Neural cell (in vitro differentiated cells): ENCODE measurements around the gene TLL2. TPM values are rescaled to one million over a fixed set of nuclear protein-coding genes. Genes with fewer than 3 reads are reported as not detected.

Experiments
- H2AFZ ChIP-seq: fragments of 200-600, 300-800 bp; sonication (generic), shearing (Covaris generic); 2 replicates; pipeline ENCODE4 v1.6.0; 2014; ENCODE audit warnings: low read depth, mild to moderate bottlenecking, antibody characterized with exemption, low read length, moderate library complexity
- H3F3A ChIP-seq: fragments of 200-600 bp; shearing (Covaris generic); 2 replicates; pipeline ENCODE4 v1.6.1; 2016; ENCODE audit warnings: mild to moderate bottlenecking, moderate library complexity, mixed read lengths, antibody characterized with exemption, low read length; ENCODE audit not compliant: insufficient read depth, poor library complexity, severe bottlenecking
- H3K27ac ChIP-seq: fragments of 200-600, 300-800 bp; sonication (generic), shearing (Covaris generic); 2 replicates; pipeline ENCODE4 v1.5.1; 2014; ENCODE audit warnings: mild to moderate bottlenecking, low read length, moderate library complexity
- H3K27me3 ChIP-seq: fragments of 300-800, 200-600 bp; sonication (generic), shearing (Covaris generic); 2 replicates; pipeline ENCODE4 v1.6.0; 2014; ENCODE audit warnings: mild to moderate bottlenecking, low read depth, low read length, moderate library complexity; ENCODE audit not compliant: insufficient read depth
- H3K36me3 ChIP-seq: fragments of 300-800, 200-600 bp; sonication (generic), shearing (Covaris generic); 2 replicates; pipeline ENCODE4 v1.5.1; 2014; ENCODE audit warnings: mild to moderate bottlenecking, antibody characterized with exemption, low read length, moderate library complexity; ENCODE audit not compliant: insufficient read depth
- H3K4me2 ChIP-seq: fragments of 300-800, 200-600 bp; sonication (generic), shearing (Covaris generic); 2 replicates; pipeline ENCODE4 v1.6.0; 2014; ENCODE audit warnings: mild to moderate bottlenecking, low read length
- H3K4me3 ChIP-seq: fragments of 300-800, 200-600 bp; sonication (generic), shearing (Covaris generic); 2 replicates; pipeline ENCODE4 v1.5.1; 2014; ENCODE audit warnings: mild to moderate bottlenecking, low read length, moderate library complexity
- H3K79me2 ChIP-seq: fragments of 200-600 bp; shearing (Covaris generic); replicated peaks from 2 replicates; pipeline ENCODE4 v1.6.0; 2014; ENCODE audit warnings: mild to moderate bottlenecking, low read length, moderate library complexity; ENCODE audit not compliant: insufficient read depth
- H3K9ac ChIP-seq: fragments of 300-800, 200-600 bp; sonication (generic), shearing (Covaris generic); 2 replicates; pipeline ENCODE4 v1.6.1; 2016; ENCODE audit warnings: mild to moderate bottlenecking, low read length, mixed read lengths
- H3K9me2 ChIP-seq: fragments of 200-600 bp; shearing (Covaris generic); 2 replicates; pipeline ENCODE4 v1.6.1; 2016; ENCODE audit warnings: mild to moderate bottlenecking, low read length, mixed read lengths; ENCODE audit not compliant: insufficient read depth
- H3K9me3 ChIP-seq: fragments of 200-600, 300-800 bp; sonication (generic), shearing (Covaris generic); 2 replicates; pipeline ENCODE4 v1.6.1; 2016; ENCODE audit warnings: mild to moderate bottlenecking, mixed run types, low read length, moderate library complexity, mixed read lengths
- H4K20me1 ChIP-seq: fragments of 200-600 bp; shearing (Covaris generic); 2 replicates; pipeline ENCODE4 v1.6.1; 2016; ENCODE audit warnings: mild to moderate bottlenecking, mixed run types; ENCODE audit not compliant: insufficient read depth
- CTCF ChIP-seq: fragments of 450-650 bp; IDR thresholded peaks from 2 replicates; pipeline ENCODE4 v1.5.1; 2014; ENCODE audit warnings: antibody characterized with exemption, mild to moderate bottlenecking, moderate library complexity; ENCODE audit not compliant: poor library complexity, severe bottlenecking
- EP300 ChIP-seq: fragments of 450-650 bp; conservative IDR thresholded peaks from 2 replicates; pipeline ENCODE4 v1.6.1; 2014; ENCODE audit warnings: antibody characterized with exemption, mild to moderate bottlenecking, moderate library complexity; ENCODE audit not compliant: poor library complexity, severe bottlenecking
- EZH2 ChIP-seq: fragments of 200-600, 300-800 bp; shearing (Covaris generic), sonication (generic); IDR thresholded peaks from 2 replicates; pipeline ENCODE4 v1.6.1; 2014; ENCODE audit warnings: antibody characterized with exemption, low read length, borderline replicate concordance, mild to moderate bottlenecking; ENCODE audit not compliant: insufficient read depth, poor library complexity, severe bottlenecking
- MXI1 ChIP-seq: fragments of 450-650 bp; conservative IDR thresholded peaks from 2 replicates; pipeline ENCODE4 v1.6.1; 2014; ENCODE audit warnings: antibody characterized with exemption, mild to moderate bottlenecking; ENCODE audit not compliant: poor library complexity, severe bottlenecking
- POLR2AphosphoS5 ChIP-seq: IDR thresholded peaks from 2 replicates; pipeline ENCODE4 v1.6.1; 2012
- RAD21 ChIP-seq: fragments of 450-650 bp; conservative IDR thresholded peaks from 2 replicates; pipeline ENCODE4 v1.6.1; 2014; ENCODE audit warnings: antibody characterized with exemption, mild to moderate bottlenecking, moderate library complexity
- REST ChIP-seq: IDR thresholded peaks from 2 replicates; pipeline ENCODE4 v1.6.1; 2012; ENCODE audit warnings: borderline replicate concordance
- SMC3 ChIP-seq: fragments of 450-650 bp; conservative IDR thresholded peaks from 2 replicates; pipeline ENCODE4 v1.6.1; 2014; ENCODE audit warnings: antibody characterized with exemption, mild to moderate bottlenecking, moderate library complexity; ENCODE audit not compliant: poor library complexity
- TAF1 ChIP-seq: IDR thresholded peaks from 2 replicates; pipeline ENCODE4 v1.6.1; 2012; ENCODE audit warnings: low read depth
- polyA plus RNA-seq: library from polyadenylated mRNA; depleted of rRNA; stranded (reverse); fragments of >200 nt; gene quantifications from 2 replicates; pipeline ENCODE4 v1.2.3, GENCODE V29; 2014

TLL2 gene
- polyA plus RNA-seq, 1 donor from 2014 or later: 0.11 TPM

GRCh38 chr10:96370584-96371157, 143.1 kb downstream of the TLL2 start:
- Histone ChIP-seq H3K4me3 (no peak overlapping the region), H3K36me3 (no peaks in the 10 kb centered on the region), H3K79me2 (no peaks in the 10 kb centered on the region), H2AFZ (no peak overlapping the region), H3K27ac (no peak overlapping the region), H3K4me2 (no peak overlapping the region), H3K9ac (no peak overlapping the region), H4K20me1 (no peaks in the 10 kb centered on the region), H3K27me3 (no peaks in the 10 kb centered on the region), H3K9me2 (no peaks in the 10 kb centered on the region), H3F3A (no peaks in the 10 kb centered on the region), H3K9me3 (no peaks in the 10 kb centered on the region)
- TF ChIP-seq TAF1 (no peak), CTCF (peak; percentile 60), RAD21 (peak; percentile 41)

- H3K4me2 ChIP-seq: no peak overlapping the region
- no peaks in the 10 kb centered on the region for H4K20me1 ChIP-seq
- no peaks in the 10 kb centered on the region for H3K9me2 ChIP-seq
- H3K4me3 ChIP-seq: no peak overlapping the region
- no peak overlapping the region for H2AFZ ChIP-seq
- no peaks in the 10 kb centered on the region for H3K27me3 ChIP-seq
- TF ChIP-seq POLR2AphosphoS5 (no peak), RAD21 (no peak), CTCF (no peak), EP300 (no peak), SMC3 (no peak), TAF1 (no peak), MXI1 (no peak), EZH2 (no peak), REST (no peak)
- no peaks in the 10 kb centered on the region for H3K79me2 ChIP-seq
- H3K9ac ChIP-seq: no peak overlapping the region
- H3K9me3 ChIP-seq: no peaks in the 10 kb centered on the region
- no peak overlapping the region for H3K27ac ChIP-seq
- no peaks in the 10 kb centered on the region for H3F3A ChIP-seq
- no peaks in the 10 kb centered on the region for H3K36me3 ChIP-seq
Observed at GRCh38 chr10:96369890-96370583, 143.7 kb downstream of the TLL2 start.
